HUES6 (cell line): ENCODE measurements around the gene RASGRF2.

ENCODE experiments used
- H3K27ac ChIP-seq: 2 replicates; pipeline ENCODE4 v1.7.0; 2013; ENCODE audit warnings: low read depth, mild to moderate bottlenecking, low read length, inconsistent platforms
- H3K27me3 ChIP-seq: 2 replicates; pipeline ENCODE4 v1.6.1; 2013; ENCODE audit warnings: low read length; ENCODE audit not compliant: control insufficient read depth, insufficient read depth
- H3K36me3 ChIP-seq: 2 replicates; pipeline ENCODE4 v1.6.1; 2013; ENCODE audit warnings: low read length; ENCODE audit not compliant: control insufficient read depth, insufficient read depth
- H3K4me1 ChIP-seq: 2 replicates; pipeline ENCODE4 v1.6.1; 2013; ENCODE audit warnings: low read length; ENCODE audit not compliant: control insufficient read depth, insufficient read depth
- H3K4me3 ChIP-seq: 2 replicates; pipeline ENCODE4 v1.5.1; 2013; ENCODE audit warnings: low read depth, low read length
- H3K9ac ChIP-seq: one replicate; pipeline ENCODE4 v1.6.1; 2013; ENCODE audit warnings: mild to moderate bottlenecking, low read length
- H3K9me3 ChIP-seq: 2 replicates; pipeline ENCODE4 v1.6.1; 2013; ENCODE audit warnings: low read depth, low read length; ENCODE audit not compliant: control insufficient read depth, insufficient read depth

The RASGRF2 gene

GRCh38 chr5:81226949-81227348 lies 266.8 kb downstream of the RASGRF2 start:
- H3K4me3 ChIP-seq, result no peak overlapping the region
- H3K27me3 ChIP-seq, result no peaks in the 10 kb centered on the region
- no peak overlapping the region for H3K27ac ChIP-seq
- no peaks in the 10 kb centered on the region for H3K36me3 ChIP-seq
- H3K9me3 ChIP-seq, result no peaks in the 10 kb centered on the region
- H3K9ac ChIP-seq, result no peak overlapping the region
- H3K4me1 ChIP-seq, result no peaks in the 10 kb centered on the region

GRCh38 chr5:81228084-81228483 lies 267.9 kb downstream of the RASGRF2 start:
- no peaks in the 10 kb centered on the region for H3K27me3 ChIP-seq
- no peak overlapping the region for H3K4me3 ChIP-seq
- peaks cover 9% of the 10 kb centered on the region for H3K4me1 ChIP-seq
- H3K27ac ChIP-seq, result no peak overlapping the region
- no peaks in the 10 kb centered on the region for H3K9me3 ChIP-seq
- no peaks in the 10 kb centered on the region for H3K36me3 ChIP-seq
- H3K9ac ChIP-seq, result no peak overlapping the region

GRCh38 chr5:81230416-81230815 lies 270.3 kb downstream of the RASGRF2 start:
- peaks cover 29% of the 10 kb centered on the region for H3K4me1 ChIP-seq
- no peak overlapping the region for H3K27ac ChIP-seq
- no peak overlapping the region for H3K4me3 ChIP-seq
- no peaks in the 10 kb centered on the region for H3K27me3 ChIP-seq
- H3K9me3 ChIP-seq, result no peaks in the 10 kb centered on the region
- no peak overlapping the region for H3K9ac ChIP-seq
- no peaks in the 10 kb centered on the region for H3K36me3 ChIP-seq

- H3K27ac ChIP-seq, result no peak overlapping the region
- H3K4me1 ChIP-seq, result peaks cover 31% of the 10 kb centered on the region
- no peaks in the 10 kb centered on the region for H3K9me3 ChIP-seq
- no peaks in the 10 kb centered on the region for H3K27me3 ChIP-seq
- H3K4me3 ChIP-seq, result peak overlapping the region; percentile 59
- 0 out of 2 replicates have a peak, but pooled peaks cover 3% of the 10 kb centered on the region for H3K36me3 ChIP-seq
- H3K9ac ChIP-seq, result no peak overlapping the region
These were observed 272.4 kb downstream of the RASGRF2 start for GRCh38 chr5:81232464-81233079.

- no peak within 1 kb of the TSS for H3K27ac ChIP-seq
- H3K4me3 ChIP-seq, result peak within 1 kb of the TSS; percentile 59
These were observed 273.0 kb downstream of the RASGRF2 start, which contains the start of gene CKMT2 for GRCh38 chr5:81233080-81233634. Gene CKMT2, plus strand, starts transcription at chr5:81233322. Its CDS starts 17,811 bp downstream, at chr5:81251133.

GRCh38 chr5:81234299-81234698 lies 274.1 kb downstream of the RASGRF2 start:
- Histone ChIP-seq H3K9me3 (no peaks in the 10 kb centered on the region), H3K9ac (no peak overlapping the region), H3K4me3 (no peak overlapping the region), H3K27ac (no peak overlapping the region), H3K36me3 (0 out of 2 replicates have a peak, but pooled peaks cover 3% of the 10 kb centered on the region), H3K4me1 (peaks cover 31% of the 10 kb centered on the region), H3K27me3 (no peaks in the 10 kb centered on the region)

More at GRCh38 chr5:81233080-81233634, 273.0 kb downstream of the RASGRF2 start, which contains the start of gene CKMT2:
- Histone ChIP-seq H3K36me3 (0 out of 2 replicates have a peak, but pooled peaks cover 3% of the 10 kb centered on the region), H3K27me3 (no peaks in the 10 kb centered on the region), H3K9ac (peak within 1 kb of the TSS; percentile 46), H3K4me1 (peaks cover 31% of the 10 kb centered on the region), H3K9me3 (no peaks in the 10 kb centered on the region)

- Histone ChIP-seq H3K4me1 (peaks cover 31% of the 10 kb centered on the region), H3K9me3 (no peaks in the 10 kb centered on the region), H3K9ac (no peak overlapping the region), H3K27me3 (no peaks in the 10 kb centered on the region), H3K4me3 (no peak overlapping the region), H3K27ac (no peak overlapping the region), H3K36me3 (0 out of 2 replicates have a peak, but pooled peaks cover 3% of the 10 kb centered on the region)
These were observed 274.6 kb downstream of the RASGRF2 start for GRCh38 chr5:81234801-81235200.

GRCh38 chr5:81235287-81236072 lies 275.3 kb downstream of the RASGRF2 start:
- H3K27ac ChIP-seq, result no peak overlapping the region

GRCh38 chr5:81238460-81238859 lies 278.3 kb downstream of the RASGRF2 start:
- no peak overlapping the region for H3K27ac ChIP-seq
- H3K9me3 ChIP-seq, result no peaks in the 10 kb centered on the region
- 0 out of 2 replicates have a peak, but pooled peaks cover 3% of the 10 kb centered on the region for H3K36me3 ChIP-seq
- H3K9ac ChIP-seq, result no peak overlapping the region
- no peaks in the 10 kb centered on the region for H3K27me3 ChIP-seq
- peaks cover 31% of the 10 kb centered on the region; the same call in 1 of the 2 replicates for H3K4me1 ChIP-seq
- no peak overlapping the region for H3K4me3 ChIP-seq

More at GRCh38 chr5:81235287-81236072, 275.3 kb downstream of the RASGRF2 start:
- Histone ChIP-seq H3K4me1 (peaks cover 31% of the 10 kb centered on the region), H3K9ac (no peak overlapping the region), H3K27me3 (no peaks in the 10 kb centered on the region), H3K9me3 (no peaks in the 10 kb centered on the region), H3K36me3 (0 out of 2 replicates have a peak, but pooled peaks cover 3% of the 10 kb centered on the region), H3K4me3 (no peak overlapping the region)

GRCh38 chr5:81239613-81240012 lies 279.4 kb downstream of the RASGRF2 start:
- Histone ChIP-seq H3K4me1 (peaks cover 20% of the 10 kb centered on the region; the same call in 1 of the 2 replicates), H3K9ac (no peak overlapping the region), H3K27me3 (no peaks in the 10 kb centered on the region), H3K36me3 (0 out of 2 replicates have a peak, but pooled peaks cover 3% of the 10 kb centered on the region), H3K9me3 (no peaks in the 10 kb centered on the region), H3K4me3 (no peak overlapping the region), H3K27ac (no peak overlapping the region)
